Natural killer cell treated with Interleukin-12 subunit alpha and Interleukin-12 subunit beta and Interleukin-15 and Interleukin-18, amount 100 ng/mL, for 72 hours (primary cell): ENCODE results near the gene CD209. TPM values are rescaled to one million over a fixed set of nuclear protein-coding genes. Genes with fewer than 3 reads are reported as not detected.

Experiments used
- ATAC-seq, 2 donors: fragments of 150-1000 bp; cut with Tn5 transposase in 1 of 2; sonication (Bioruptor Pico), chemical (Tn5 transposase) in 1 of 2; 2 replicates each; pipeline ENCODE4 v1.10.0; 2021
- DNase-seq: peaks from one replicate; pipeline ENCODE4 v3.0.0; 2022; ENCODE audit warnings: low spot score
- H3K27ac Mint-ChIP-seq, 2 donors: 1 replicate in 1 of 2; 2 replicates in 1 of 2; pipeline ENCODE4 v1.8.0; 2022; ENCODE audit warnings: mixed read lengths in 2 of 2, mild to moderate bottlenecking in 1 of 2, moderate library complexity in 1 of 2
- H3K27me3 Mint-ChIP-seq, 2 donors: 1 replicate in 1 of 2; 2 replicates in 1 of 2; pipeline ENCODE4 v1.8.0; 2022; ENCODE audit warnings: mixed read lengths in 2 of 2
- H3K36me3 Mint-ChIP-seq: one replicate; pipeline ENCODE4 v1.8.0; 2022; ENCODE audit warnings: mixed read lengths
- H3K4me1 Mint-ChIP-seq, 2 donors: 1 replicate in 1 of 2; 2 replicates in 1 of 2; pipeline ENCODE4 v1.8.0; 2022; ENCODE audit warnings: low read depth in 2 of 2, mixed read lengths in 2 of 2, mild to moderate bottlenecking in 1 of 2
- H3K4me3 Mint-ChIP-seq: one replicate; pipeline ENCODE4 v1.8.0; 2022; ENCODE audit warnings: mixed read lengths
- H3K9me3 Mint-ChIP-seq: 2 replicates; pipeline ENCODE4 v1.8.0; 2022; ENCODE audit warnings: mixed read lengths
- total RNA-seq, 2 donors: library from RNA; stranded (reverse); gene quantifications; one replicate each; pipeline ENCODE4 v1.2.3, GENCODE V29; 2022

Gene CD209
- total RNA-seq, 2 donors from 2014 or later, result not detected

DNA sequence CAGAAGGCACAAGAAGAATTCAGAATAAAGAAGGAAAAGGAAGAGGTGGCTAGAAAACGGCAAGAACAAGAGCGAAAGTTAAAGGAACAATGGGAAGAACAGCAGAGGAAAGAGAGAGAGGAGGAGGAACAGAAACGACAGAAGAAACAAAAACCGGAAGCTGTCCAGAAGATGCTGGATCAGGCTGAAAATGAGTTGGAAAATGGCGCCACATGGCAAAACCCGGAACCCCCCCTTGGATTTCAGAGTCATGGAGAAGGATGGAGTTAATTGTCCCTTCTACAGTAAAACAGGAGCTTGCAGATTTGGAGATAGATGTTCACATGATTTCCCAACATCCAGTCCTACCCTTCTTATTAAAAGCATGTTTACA is 6.7 kb downstream of the CD209 start:
- DNase-seq (no peak), ATAC-seq (no peak)
- no peaks in the 10 kb centered on the region for H3K4me1 Mint-ChIP-seq

DNA sequence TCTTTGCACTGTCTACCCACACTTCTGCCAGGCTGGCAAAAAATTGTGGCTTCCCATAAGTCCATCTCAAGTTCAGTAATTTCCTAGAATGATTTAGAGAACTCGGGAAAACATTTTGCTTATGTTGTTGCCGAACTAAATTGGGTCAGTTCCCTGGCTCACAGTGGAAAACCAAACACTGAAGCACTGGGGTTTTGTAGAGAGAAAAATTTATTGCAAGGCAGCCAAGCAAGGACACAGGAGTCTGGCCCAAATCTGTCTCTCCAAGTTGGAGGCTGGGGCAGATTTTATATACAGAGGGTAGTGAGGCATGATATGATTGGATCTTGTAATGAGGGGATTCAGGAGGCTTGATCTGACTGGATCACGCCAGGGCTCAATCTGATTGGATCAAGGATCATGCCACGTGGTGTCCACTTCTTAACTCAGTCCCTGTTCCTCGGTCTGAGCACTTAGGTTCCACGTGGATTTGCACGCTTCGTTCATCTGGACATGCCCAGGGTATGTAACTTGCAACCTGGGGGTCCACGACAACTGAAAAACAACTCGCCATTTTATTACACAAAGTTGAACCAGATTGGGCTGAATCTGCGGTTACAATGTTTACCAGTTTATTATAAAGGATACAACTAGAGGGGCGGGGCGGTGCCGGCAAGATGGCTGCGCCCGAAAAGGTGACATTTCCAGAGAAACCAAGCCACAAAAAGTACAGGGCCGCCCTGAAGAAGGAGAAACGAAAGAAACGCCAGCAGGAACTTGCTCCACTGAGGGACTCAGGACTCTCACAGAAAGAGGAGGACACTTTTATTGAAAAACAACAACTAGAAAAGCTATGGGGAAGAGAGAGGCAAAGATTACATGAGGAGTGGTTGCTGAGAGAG is 7.3 kb downstream of the CD209 start:
- no peaks in the 10 kb centered on the region for H3K36me3 Mint-ChIP-seq
- H3K4me3 Mint-ChIP-seq, result no peak overlapping the region
- no peak overlapping the region for H3K27ac Mint-ChIP-seq
- peaks cover 33 to 41% of the 10 kb centered on the region in 2 donors for H3K27me3 Mint-ChIP-seq
- H3K9me3 Mint-ChIP-seq, result no peaks in the 10 kb centered on the region
- DNase-seq (no peak), ATAC-seq (no peak)
- no peaks in the 10 kb centered on the region for H3K4me1 Mint-ChIP-seq

More for the DNA sequence above, 6.7 kb downstream of the CD209 start:
- Mint-ChIP-seq H3K36me3 (no peaks in the 10 kb centered on the region), H3K27me3 (peaks cover 28 to 35% of the 10 kb centered on the region in 2 donors), H3K4me3 (no peak overlapping the region), H3K27ac (no peak overlapping the region), H3K9me3 (no peaks in the 10 kb centered on the region)

DNA sequence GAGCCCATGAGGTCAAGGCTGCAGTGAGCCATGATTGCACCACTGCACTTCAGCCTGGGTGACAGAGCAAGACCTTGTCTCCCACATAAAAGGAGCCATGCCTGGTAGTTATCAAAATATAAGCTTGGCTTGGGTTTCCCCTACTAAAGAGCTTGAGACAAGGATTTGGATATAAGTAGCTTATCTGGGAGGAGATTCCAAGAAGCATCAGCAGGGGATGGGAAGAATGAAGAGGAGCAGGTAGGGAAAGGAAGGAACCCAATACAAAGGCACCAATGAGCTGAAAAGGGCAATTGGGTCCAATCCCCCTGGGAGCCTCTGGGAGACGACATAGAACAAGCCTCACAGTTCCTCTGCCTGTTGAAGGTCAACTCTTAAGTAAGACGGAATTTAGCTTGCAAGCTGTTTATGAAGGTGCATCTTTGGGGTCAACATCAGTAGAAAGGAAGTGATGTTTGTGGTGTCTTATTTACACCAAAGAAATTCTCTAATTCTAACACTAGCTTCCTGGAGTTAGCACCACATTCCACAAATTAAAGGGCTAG is 8.1 kb downstream of the CD209 start:
- Mint-ChIP-seq H3K27ac (no peak overlapping the region), H3K9me3 (no peaks in the 10 kb centered on the region), H3K4me3 (no peak overlapping the region), H3K36me3 (no peaks in the 10 kb centered on the region), H3K4me1 (peaks cover 0 to 2% of the 10 kb centered on the region in 2 donors), H3K27me3 (peaks cover 35 to 49% of the 10 kb centered on the region in 2 donors)
- DNase-seq (no peak), ATAC-seq (no peak)

DNA sequence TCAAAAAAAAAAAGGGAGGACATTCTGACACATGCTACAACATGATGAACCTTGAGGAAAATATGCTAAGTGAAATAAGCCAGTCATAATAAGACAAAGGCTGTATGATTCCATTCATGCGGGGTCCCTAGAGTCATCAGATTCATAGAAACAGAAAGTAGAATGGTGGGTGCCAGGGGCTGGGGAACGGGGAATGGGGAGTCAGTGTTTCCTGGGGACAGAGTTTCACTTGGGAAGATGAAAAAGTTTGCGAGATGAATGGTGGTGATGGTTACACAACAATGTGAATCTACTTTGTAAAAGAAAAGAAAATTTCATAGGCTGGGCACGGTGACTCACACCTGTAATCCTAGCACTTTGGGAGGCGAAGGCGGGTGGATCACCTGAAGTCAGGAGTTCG is 9.3 kb downstream of the CD209 start:
- peaks cover 34 to 53% of the 10 kb centered on the region in 2 donors for H3K27me3 Mint-ChIP-seq
- no peaks in the 10 kb centered on the region for H3K36me3 Mint-ChIP-seq
- DNase-seq, result no peak
- ATAC-seq, result no peak
- peaks cover 0 to 3% of the 10 kb centered on the region in 2 donors for H3K4me1 Mint-ChIP-seq
- no peaks in the 10 kb centered on the region for H3K9me3 Mint-ChIP-seq
- no peak overlapping the region for H3K27ac Mint-ChIP-seq
- H3K4me3 Mint-ChIP-seq, result no peak overlapping the region

DNA sequence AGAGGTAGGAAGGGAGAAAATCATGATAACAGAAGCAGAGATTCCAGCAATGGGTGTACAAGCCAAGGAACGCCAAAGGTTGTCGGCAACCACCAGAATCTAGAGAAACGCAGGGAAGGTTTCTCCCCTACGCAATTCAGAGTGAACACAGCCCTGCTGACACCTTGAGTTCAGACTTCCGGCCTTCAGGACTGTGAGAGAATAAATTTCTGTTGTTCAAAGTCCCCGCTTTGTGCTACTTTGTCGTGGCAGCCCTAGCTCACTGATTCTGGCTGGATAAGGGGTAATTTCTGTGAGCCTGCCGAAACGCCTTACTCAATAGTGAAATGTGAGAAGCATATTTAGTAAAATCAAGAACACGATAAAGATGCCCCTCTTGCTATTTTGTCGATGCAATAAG is 10.1 kb downstream of the CD209 start:
- DNase-seq (no peak), ATAC-seq (no peak)
- H3K9me3 Mint-ChIP-seq, result no peaks in the 10 kb centered on the region
- no peak overlapping the region for H3K27ac Mint-ChIP-seq
- H3K36me3 Mint-ChIP-seq, result no peaks in the 10 kb centered on the region
- peaks cover 36 to 53% of the 10 kb centered on the region in 2 donors for H3K27me3 Mint-ChIP-seq
- no peak overlapping the region for H3K4me3 Mint-ChIP-seq
- H3K4me1 Mint-ChIP-seq, result peaks cover 0 to 3% of the 10 kb centered on the region in 2 donors

DNA sequence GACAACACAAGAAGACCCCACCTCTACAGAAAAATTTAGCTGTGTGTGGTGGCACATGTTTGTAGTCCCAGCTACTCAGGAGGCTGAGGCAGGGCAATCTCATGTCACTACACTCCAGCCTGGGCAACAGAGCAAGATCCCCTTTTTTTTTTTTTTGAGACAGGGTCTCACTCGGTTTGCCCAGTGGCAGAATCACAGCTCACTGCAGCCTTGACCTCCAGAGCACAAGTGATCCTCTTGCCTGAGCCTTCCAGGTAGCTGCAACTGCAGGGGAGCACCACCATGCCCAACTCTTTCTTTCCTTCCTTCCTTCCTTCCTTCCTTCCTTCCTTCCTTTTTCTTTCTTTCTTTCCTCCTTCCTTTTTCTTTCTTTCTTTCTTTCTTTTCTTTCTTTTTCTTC is 11.2 kb downstream of the CD209 start:
- DNase-seq (no peak), ATAC-seq (no peak)
- H3K4me3 Mint-ChIP-seq, result no peak overlapping the region
- H3K36me3 Mint-ChIP-seq, result no peaks in the 10 kb centered on the region
- H3K4me1 Mint-ChIP-seq, result peaks cover 0 to 3% of the 10 kb centered on the region in 2 donors
- no peaks in the 10 kb centered on the region for H3K9me3 Mint-ChIP-seq
- H3K27ac Mint-ChIP-seq, result no peak overlapping the region
- H3K27me3 Mint-ChIP-seq, result peaks cover 36 to 52% of the 10 kb centered on the region in 2 donors

DNA sequence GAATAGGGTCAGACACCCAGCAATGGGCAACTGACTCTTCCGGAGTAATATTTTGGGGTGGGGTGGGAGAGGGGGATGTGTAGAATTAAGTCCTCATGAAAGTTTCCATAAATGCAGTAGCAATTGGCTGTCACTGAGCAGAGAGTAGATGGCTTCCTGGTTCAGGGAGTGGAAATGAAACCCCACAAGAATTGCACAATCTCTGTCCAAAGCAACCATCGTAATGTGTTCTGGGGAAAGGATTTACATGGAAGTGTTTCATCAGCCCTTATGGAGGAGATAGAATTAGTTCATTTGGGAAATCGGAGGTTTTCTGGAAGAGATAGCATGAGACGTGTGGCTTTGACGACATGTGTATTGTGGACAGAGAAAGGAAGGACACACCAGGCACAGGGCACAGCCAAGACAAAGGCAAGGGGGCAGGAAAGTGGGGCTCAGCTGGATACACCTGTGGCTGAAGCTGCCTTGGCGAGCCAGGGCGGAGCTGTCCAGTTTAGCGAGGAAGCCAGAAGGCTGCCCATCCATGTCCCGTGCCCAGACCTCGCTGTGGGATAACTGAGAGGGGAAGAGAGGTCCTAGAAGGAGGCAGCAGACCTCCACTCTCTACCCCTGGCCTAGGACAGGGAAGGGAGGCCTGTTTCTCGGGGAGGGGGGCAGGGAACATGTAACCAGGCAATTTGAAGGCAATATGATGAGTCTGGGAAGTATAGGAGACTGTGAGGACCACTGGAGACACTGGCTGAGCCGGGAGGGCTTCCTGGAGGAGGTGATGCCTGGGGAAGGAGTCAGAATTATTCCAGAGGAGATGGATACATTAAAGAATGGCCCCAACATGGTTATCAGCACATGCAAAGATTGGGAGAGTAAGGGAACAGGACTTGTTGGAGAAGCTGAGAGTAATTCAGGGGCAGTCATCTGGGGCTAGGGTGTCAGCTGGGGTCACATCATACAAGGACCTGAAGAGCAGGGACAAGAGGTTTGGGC is 12.8 kb downstream of the CD209 start:
- Mint-ChIP-seq H3K36me3 (no peaks in the 10 kb centered on the region), H3K27me3 (peaks cover 34 to 40% of the 10 kb centered on the region in 2 donors), H3K4me1 (peaks cover 0 to 3% of the 10 kb centered on the region in 2 donors), H3K4me3 (no peak overlapping the region), H3K9me3 (no peaks in the 10 kb centered on the region), H3K27ac (no peak overlapping the region)
- DNase-seq (no peak), ATAC-seq (no peak)

DNA sequence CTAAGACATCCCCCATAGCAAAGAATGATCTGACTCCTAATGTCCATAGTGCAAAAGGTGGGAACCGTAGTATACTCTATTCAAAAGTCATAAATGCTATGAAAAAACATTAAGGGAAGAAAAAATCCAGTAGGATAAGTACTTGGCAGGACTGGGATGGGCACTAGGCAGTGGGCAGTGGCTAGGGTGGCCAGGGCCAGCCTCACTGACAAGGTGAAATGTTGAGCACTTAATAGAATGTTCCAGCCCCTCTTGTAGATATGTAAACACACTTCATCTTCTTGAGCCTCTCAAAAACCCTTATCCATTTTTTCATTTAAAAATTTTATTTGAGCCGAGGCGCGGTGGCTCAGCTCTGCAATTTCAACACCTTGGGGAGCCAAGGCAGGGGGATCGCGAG is 14.0 kb downstream of the CD209 start:
- no peak overlapping the region for H3K27ac Mint-ChIP-seq
- DNase-seq, result no peak
- H3K36me3 Mint-ChIP-seq, result no peaks in the 10 kb centered on the region
- H3K27me3 Mint-ChIP-seq, result peaks cover 38 to 49% of the 10 kb centered on the region in 2 donors
- ATAC-seq, result no peak
- no peaks in the 10 kb centered on the region for H3K9me3 Mint-ChIP-seq
- peaks cover 0 to 3% of the 10 kb centered on the region in 2 donors for H3K4me1 Mint-ChIP-seq
- no peak overlapping the region for H3K4me3 Mint-ChIP-seq

DNA sequence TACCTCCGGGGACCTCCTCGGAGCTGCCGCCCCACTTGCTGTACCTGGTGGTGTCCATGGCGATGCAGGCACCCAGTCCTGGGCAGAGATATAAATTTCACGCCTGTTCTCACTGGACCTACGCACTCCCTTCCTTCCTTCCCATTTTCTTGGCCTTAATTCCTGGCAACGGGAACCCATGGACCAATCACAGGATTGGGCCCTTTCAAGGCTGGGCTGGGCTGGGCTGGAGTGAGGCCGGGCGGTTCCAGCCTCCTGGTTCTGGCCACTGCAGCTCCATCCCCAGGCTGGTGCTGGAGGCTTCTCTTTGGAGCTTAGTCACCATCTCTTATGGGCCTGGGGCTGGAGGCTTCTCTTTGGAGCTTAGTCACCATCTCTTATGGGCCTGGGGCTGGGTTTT is 15.3 kb downstream of the CD209 start, which contains the start of gene CLEC4G:
Gene CLEC4G, minus strand, starts transcription at position 66 of the 400 bp plus-strand sequence. Its CDS starts 8 bp downstream, at position 58.
- H3K27ac Mint-ChIP-seq, result no peak within 1 kb of the TSS
- H3K4me1 Mint-ChIP-seq, result peaks cover 0 to 3% of the 10 kb centered on the region in 2 donors
- no peaks in the 10 kb centered on the region for H3K36me3 Mint-ChIP-seq
- H3K27me3 Mint-ChIP-seq, result peaks cover 44 to 56% of the 10 kb centered on the region in 2 donors
- no peak for DNase-seq
- ATAC-seq, result peak in 1 of 2 donors; percentile 7
- no peaks in the 10 kb centered on the region for H3K9me3 Mint-ChIP-seq
- H3K4me3 Mint-ChIP-seq, result no peak within 1 kb of the TSS

DNA sequence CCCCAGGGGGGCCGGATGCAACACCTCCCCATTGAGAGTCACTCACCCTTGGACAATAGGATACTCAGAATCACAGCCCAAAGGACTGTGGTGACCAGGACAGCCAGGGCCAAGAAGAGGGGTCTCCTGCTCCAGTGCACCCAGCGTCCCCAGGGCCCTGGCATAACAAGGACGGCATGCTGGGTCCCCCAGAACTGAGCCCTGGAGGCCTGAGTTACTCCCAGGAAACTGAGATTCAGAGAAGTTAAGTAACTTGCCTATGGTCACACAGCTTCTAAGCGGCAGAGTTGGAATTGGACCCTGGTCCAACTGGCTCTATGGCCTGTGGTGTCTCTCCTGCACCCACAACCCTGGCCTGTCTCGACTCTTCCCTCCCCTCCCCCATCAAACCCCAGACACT is 15.7 kb downstream of the CD209 start:
- ATAC-seq (peak; percentile 8 to 34), DNase-seq (no peak)
- no peak overlapping the region for H3K27ac Mint-ChIP-seq
- H3K9me3 Mint-ChIP-seq, result no peaks in the 10 kb centered on the region
- peaks cover 45 to 53% of the 10 kb centered on the region in 2 donors for H3K27me3 Mint-ChIP-seq
- H3K4me1 Mint-ChIP-seq, result peaks cover 0 to 3% of the 10 kb centered on the region in 2 donors
- H3K36me3 Mint-ChIP-seq, result no peaks in the 10 kb centered on the region
- no peak overlapping the region for H3K4me3 Mint-ChIP-seq

DNA sequence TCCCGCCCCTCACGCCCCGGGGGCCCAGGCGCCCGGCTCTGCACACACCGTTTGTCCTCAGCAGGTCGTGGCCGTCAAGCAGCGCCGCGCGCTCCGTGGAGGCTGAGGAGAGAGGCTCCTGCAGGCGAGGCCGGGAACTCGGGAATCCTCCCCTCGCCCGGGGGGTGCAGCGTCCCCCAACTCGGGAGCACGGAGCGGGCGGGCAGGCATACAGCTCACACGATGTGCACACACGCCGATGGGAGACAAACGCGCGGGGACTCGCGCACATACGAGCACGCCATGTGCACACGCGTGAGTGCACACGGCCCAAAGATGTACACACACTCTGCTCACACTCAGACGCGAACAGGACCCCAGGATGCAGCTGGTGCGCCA is 16.1 kb downstream of the CD209 start:
- Mint-ChIP-seq H3K4me3 (no peak overlapping the region), H3K36me3 (no peaks in the 10 kb centered on the region), H3K27me3 (peaks cover 47 to 49% of the 10 kb centered on the region in 2 donors), H3K27ac (no peak overlapping the region), H3K9me3 (no peaks in the 10 kb centered on the region), H3K4me1 (peaks cover 0 to 3% of the 10 kb centered on the region in 2 donors)
- ATAC-seq, result no peak
- no peak for DNase-seq

DNA sequence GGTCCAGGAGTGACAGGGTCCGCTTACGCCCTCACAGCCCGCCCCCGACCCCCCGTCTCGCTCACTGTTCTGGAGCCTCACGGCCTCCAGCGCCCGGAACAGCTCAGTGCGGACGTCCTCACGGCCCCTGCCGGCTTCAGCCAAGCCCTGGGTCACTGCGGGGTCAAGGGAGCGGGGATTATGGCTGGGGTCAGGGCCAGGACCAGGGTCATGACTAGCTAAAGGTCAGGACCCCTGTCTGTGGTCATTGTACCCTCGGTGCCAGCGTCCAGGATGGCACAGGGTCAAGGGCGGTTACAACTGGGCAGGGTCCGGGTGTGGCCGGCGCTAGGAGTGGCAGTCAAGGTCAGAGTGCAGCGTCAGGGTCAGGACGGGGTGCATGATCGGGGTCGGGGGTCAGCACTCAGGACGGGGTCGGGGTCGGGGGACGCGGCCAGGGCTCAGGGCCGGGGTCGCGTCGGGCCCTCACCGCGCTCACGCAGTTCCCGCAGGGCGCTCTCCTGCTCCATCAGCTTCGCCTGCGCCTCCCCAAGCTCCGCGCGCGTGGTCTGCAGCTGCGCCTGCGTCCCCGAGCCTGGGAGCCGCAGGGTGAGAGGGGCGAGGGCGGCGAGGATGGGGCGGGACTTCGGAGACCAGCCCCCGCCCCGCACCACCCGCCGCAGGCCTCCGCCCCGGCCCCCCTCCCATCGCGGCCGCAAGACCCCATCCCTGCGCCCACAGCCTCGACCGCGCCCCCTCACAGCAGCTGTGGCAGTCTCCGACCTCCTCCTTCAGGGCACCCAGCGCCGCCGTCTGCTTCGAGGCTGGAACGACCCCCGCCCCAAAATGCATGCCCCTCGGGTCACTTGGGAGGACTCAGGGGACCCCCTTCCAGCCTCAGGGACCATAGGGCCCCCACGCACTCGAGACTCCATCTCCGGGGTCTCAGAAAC is 16.8 kb downstream of the CD209 start:
- peaks cover 0 to 3% of the 10 kb centered on the region in 2 donors for H3K4me1 Mint-ChIP-seq
- no peak overlapping the region for H3K4me3 Mint-ChIP-seq
- DNase-seq (no peak), ATAC-seq (peak in 1 of 2 donors; percentile 12)
- no peaks in the 10 kb centered on the region for H3K9me3 Mint-ChIP-seq
- H3K36me3 Mint-ChIP-seq, result no peaks in the 10 kb centered on the region
- H3K27me3 Mint-ChIP-seq, result peaks cover 44 to 48% of the 10 kb centered on the region in 2 donors
- H3K27ac Mint-ChIP-seq, result no peak overlapping the region
